Activated CD4-positive, alpha-beta T cell treated with anti-CD3 and anti-CD28 coated beads for 48 hours (primary cell): ENCODE data around the gene PTPRM.

Experiments used
- DNase-seq: peaks from one replicate; pipeline ENCODE4 v3.0.0-alpha.2; 2020

PTPRM gene

DNA sequence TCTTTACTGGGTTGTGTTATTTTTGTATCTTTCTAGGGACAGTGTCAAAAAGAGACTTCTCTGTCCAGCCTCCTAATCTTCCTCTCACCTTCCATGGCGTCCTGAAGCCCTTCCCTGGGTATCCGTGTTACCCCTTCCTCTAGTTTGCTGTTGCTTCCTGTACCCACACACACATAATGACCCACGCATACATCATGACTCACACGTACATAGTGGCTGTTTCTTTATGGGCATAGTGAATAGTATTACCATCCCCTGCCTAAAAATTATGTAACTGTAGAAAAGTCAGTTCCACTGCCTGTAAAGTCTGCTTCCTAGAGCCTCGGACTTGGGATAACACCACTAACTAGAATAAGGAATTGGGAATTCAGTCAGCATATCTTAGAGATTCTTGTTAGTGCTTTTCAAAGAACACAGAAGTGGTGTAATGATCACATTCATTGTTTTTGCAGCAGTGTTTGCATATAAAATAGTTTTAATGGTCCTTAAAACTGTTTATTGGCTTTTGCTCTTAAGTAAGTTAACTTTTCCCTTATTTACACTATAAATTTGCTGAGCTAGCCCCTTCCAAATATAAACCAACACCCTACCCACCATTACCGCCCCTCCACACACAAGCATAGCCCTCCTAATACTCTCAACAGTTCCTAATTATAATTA lies 733.8 kb downstream of the PTPRM start:
- no peak for DNase-seq

DNA sequence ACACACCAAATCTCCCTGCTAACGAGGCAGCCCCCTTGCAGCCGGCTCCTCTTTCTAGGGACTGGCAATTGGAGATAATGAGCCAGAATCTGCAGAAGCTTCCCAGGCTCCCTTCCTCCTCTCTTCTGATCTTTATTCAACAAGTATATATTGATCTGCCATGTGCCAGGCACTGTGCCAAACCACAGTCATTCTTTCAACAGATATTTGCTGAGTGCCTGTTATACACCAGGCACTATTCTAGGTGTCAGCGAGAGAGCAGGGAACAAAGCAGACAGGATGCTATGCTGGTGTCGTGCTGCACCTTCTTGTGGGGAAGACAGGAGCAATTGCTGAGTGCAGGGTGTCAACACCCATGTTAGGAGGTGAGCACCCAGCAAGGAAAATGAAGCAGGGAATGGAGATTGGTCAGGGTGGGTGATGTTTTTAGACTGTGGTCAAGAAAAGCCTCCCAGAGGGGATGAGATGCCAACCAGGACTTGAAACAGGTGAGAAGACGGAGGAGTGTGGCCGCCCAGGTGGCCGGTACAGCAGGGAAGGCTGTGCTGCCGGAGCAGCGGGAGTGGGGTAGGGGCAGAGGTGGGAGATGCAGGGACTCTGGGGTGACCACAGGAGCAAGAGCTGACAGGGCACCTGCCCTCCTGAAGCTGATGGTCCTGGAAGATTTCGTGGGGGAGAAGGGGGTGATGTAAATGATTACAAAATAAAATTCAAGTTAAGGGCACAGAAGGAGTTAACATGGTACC lies 734.5 kb downstream of the PTPRM start:
- no peak for DNase-seq

DNA sequence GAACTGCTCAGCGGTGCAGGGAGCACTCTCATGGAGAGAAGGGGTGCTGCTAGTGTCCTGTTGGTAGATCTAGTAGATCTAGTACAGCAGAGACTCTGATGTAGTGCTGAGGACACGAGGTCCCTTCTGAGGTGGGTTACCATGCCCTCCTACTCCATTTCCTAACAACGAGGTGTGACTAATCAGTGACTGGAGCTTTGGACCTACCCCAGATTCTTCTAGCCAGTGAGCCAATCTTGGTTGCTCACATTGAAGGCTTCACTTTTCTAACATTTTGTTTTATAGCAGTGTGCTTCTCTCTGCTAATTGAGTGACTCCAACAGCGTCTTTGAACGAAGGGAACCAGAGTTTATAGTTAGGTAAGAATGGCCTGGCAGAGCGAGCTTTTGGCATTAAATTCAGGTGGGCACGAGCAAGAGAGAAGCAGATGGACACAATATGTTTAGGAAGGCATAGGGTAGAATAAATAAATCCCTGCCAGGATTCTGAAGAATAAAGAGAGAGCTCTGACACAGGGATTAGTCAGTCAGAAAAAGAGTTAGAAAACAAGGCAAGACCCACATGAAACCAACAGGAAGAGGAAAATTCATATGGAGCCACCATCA lies 736.1 kb downstream of the PTPRM start:
- DNase-seq = no peak

DNA sequence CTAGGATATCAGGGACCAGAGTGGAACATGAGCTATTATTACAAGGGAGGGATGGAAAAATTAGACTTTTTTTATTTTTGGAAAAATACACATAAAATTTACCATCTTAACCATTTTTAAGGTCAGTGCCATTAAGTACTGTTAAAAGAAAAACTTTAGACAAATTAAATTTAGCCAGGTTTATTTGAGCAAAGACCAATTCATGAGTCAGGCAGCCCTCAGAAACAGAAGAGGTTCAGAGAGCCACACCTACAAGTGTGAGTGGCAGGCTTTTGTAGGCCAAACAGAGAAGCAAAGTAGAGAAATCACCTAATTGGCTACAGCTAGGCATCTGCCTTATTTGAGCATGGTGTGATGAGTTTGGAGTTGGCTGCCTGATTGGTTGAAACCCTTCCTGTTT lies 740.8 kb downstream of the PTPRM start:
- DNase-seq = no peak

DNA sequence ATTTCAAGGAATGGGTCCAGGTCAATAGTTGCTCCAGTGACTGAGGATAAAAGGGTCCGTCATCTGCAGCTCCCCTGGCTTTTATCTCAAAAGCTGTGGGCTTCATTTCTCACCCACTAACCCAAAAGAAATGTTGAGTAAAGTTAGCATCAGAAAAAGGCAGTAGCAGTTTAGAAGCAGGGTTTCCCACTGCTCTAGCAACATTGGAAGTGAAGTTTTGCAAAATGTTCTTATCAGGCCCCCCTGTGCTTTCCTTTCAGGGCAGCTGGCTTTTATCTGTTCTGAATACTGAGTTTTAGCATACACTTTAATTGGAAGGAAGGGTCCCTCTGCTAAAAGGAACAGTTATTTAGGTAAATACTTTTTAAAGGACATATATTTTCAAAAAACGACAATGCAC lies 745.9 kb downstream of the PTPRM start:
- DNase-seq = no peak

DNA sequence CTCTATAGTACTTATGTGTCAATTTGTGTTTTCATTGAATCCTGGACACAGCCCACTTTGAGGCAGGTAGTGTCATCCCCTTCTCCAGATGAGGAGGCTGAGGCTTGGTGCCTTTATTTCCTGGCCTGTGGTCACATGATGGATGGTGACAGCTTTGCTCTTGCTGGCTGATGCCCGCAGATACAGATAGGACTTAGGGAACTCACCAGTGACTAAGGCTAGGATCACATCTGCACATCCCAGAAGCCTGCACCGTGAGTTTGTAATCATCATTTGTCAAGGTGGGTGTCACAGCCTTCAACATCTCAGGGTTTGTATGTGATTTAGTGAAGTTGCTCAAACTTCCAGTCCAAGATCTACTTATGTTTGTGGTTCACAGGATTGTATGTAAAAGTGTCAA lies 747.0 kb downstream of the PTPRM start:
- DNase-seq = no peak

DNA sequence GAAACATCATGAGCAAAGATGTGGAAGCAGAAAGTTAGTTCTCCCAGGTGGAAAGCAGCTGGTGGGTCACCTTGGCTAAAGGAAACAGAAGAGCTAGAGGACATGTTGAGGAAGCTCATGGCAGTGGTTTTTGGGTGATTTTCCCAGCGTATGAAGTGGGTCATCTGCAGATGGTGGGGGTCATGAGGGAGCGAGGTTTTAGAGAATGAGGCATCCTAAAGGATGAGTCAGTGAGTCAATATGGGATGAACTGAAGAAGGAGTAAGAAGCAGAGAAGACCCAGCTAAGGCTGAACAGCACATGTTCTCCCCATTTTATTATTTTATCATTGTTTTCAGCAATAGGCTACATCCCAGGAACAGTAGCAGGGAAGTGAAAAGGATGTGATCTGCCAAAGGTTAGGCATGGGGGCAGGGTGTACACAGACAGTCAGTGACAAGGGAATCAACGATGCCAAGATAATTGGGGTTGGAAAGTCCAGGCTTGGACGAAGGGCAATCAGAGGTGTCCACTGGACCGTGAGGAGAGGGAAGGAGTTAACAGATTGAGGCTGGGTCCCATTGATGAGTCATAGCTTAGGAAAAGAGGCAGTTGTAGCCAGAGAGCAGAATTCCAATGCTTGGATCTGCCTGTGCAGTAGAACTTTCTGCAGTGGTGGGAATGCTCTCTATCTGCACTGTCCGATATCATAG lies 752.8 kb downstream of the PTPRM start:
- DNase-seq = no peak

DNA sequence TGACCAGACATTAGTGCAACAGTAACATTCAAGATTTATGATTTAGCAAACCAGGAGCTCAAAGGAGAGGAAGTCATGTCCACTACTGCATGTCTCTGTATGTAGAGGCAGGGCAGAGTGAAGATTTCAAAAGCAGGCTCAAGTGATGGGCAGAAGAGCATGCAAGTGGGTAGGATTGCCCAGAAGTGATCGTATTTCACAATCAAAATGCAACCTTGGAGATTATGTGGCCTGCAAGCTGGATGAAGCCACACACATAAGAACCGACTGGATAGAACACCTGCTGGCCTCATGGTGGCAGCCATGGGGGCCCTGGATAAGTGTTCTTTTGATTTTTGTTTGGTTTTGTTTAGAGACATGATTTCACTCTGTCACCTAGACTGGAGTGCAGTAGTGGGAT lies 755.4 kb downstream of the PTPRM start:
- no peak for DNase-seq

DNA sequence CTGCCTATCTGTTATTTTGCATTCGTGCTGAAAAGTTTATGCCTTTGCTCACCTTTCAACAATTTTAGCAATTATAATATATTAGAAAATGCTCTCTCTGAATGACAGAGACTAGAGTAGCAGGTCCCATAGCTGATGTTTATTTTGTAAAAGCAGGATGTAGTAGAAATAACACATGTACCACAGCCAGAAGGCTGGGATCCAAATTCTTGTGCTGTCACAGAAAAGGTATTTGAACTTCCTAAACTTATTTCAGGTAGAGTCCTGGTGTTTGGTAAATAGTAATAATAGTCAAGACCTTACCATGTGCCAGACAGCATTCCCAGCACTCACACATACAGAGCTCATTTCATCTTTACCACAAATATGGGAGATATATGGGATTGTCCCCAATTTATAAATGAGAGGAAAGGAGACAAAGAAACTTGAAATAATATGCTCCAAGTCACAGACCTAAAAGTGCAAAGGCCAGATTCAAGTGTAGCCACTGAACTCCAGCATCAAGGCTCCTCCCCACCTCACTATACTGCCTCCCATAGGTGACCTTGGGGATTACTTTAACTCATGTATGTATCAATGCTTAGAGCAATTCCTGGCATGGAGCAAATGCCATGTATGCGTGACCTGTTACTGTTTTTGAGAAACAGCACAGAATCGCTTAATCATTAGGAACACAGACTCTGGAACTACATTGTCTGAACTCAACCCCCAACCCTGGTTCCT lies 757.4 kb downstream of the PTPRM start:
- no peak for DNase-seq

DNA sequence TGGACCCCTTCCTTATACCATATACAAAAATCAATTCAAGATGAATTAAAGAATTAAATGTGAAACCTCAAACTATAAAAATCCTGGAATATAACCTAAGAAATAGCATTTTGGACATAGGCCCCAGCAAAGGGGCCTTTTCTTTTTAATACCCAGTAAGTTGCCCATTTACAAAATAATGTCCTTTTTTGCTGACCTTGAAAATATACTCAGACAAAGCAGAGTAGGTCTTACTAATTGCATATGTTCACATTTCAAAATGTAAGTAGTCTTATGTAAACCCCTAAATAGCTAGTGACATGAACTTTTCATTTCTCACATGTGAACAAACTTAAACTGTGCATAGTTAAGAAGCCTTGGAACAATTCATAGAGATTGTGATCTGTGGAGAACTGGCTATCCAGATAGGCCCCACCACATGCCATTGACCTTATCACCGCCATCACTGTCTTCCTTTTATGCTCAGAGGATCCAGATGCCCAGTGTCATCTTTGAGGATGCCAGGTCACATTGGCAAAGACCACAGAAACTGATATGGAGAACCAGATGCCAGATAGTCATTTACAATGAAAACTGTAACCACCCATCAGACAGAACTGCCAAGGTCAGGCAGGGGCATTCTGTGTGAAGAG lies 759.8 kb downstream of the PTPRM start:
- no peak for DNase-seq

DNA sequence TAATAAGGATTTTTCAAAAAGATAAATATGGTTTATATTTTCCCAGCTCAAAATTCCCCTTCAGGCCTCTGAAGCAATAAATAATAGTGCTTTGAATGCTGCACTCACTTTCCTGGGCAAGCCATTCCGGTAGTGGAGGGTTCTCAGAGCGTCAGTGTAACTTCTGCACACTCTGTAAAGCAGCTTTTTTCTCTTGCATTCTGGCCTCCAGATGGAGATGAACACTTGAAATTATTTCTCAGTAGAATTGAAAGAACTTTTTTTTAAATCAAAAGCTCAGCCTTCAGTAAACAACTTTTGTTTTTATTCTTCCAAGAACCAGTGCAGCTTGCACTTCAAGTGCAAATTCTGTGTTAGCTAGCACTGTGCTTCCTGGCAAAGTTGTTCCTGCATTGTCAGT lies 761.0 kb downstream of the PTPRM start:
- no peak for DNase-seq

DNA sequence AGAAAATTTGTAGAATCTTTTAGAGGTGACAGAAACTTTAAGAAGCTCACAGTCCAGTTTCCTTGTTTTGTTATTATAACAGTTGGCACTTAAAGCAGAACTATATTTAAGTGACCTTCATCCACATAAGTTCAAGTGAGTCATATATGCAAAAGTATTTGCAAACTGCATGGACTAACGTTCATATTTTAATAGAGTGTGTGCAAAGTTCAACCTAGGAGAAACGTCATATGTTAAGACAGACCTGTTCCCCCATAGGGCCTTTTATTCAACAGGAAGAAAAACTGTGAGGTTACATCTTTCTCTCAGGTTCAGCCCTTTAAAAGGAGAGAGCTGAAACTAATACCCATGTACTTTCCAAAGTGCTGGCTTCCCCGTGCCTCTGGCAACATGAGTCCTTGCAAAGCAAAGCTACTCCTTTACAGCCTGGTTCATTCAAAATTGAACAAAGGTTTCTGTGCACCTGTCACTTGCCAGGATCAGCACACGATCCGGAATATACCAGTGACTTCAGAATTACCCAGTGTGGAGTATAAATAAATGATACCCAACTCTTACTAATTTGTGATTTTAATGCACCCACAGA lies 762.2 kb downstream of the PTPRM start:
- DNase-seq = no peak

DNA sequence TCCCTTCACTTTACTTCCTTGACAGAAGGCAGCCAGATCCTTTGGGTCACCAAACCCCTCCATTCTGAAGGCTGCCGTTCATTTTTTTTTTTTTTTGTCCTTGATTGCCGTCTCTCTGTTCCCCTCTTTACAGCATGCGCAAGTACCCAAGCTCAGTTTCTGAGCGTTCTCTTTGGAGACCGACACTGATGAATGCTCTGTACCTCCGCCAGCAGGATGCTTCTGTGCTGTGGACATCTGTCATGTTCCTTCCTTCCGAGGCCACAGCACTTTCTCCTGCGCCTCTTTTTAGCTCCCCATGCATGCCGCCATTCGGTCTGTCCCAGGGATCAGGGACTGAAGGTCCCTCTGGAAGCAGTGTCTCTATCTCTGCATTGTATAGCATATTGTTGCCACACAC lies 763.5 kb downstream of the PTPRM start:
- DNase-seq = no peak

DNA sequence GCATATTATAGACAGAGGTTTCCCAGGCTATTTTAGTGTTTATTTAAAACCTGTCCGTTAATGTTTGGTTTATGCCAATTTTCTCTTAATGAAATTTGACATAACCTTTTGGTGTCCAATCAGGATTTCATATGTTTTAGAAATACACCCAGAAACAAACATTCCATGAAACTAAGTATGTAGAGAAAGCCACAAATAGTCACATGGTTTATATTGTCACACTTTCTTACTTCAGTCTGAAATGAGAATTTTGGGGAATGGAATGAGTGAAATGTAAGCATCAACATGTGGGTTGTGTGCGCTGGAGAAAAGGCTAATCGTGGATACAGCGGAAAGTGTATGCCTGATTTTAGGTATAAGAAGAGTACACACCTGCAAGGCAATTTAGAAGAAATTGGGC lies 765.2 kb downstream of the PTPRM start:
- no peak for DNase-seq

DNA sequence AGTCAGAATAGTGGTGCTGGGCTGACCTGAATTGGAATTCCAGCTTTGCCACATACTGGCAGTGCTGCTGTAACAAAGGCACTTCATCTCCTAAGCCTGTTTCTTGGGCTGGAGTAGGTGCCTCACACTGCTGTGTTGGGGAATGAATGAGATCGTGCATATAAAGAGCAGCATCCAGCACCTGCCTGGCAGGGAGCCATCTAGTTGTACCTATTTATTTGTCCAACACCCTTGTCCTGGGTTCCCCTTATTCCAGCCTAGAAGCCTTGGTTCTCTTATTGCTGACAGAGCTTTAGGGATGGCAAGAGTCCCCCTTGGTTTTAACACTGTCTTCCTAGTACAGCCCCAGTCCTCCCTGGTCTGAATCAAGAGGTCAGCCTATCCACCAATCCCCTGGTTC lies 766.8 kb downstream of the PTPRM start:
- no peak for DNase-seq

DNA sequence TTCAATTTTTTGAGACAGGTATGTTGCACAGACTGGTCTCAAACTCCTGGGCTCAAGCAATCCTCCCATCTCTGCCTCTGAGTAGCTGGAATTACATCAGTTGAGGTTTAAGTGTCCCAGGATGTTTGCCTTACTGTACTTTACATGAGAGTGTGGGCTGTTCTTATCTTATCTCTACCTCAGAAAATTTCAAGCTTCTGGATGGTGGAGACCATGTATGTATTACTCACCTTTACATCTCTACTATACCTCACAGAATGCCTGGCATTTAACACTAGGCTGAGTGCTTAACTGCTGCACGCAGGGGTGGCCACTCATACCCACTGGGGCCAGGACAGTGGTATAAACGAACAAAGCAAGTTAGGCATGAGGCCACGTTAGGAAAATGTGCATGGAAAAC lies 770.1 kb downstream of the PTPRM start:
- no peak for DNase-seq

DNA sequence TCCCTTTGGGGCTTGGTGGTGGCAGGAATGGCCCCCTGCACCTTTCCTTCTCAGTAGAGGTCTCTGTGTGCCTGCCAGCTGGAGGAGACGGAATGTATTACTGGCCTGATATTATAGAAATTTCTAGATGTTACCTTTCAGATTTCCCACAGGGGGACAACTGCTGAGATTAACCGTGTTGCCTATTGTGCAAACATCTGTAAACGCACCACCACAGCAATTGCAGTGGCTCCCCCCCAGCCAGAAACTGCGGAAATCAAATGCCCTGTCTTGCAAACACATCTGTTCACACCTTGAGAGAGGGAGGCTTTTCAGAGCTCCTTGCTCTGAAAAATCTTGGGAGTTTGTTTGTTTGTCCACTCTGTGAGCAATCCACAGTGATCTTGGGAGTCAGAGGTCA lies 772.1 kb downstream of the PTPRM start:
- DNase-seq = no peak

DNA sequence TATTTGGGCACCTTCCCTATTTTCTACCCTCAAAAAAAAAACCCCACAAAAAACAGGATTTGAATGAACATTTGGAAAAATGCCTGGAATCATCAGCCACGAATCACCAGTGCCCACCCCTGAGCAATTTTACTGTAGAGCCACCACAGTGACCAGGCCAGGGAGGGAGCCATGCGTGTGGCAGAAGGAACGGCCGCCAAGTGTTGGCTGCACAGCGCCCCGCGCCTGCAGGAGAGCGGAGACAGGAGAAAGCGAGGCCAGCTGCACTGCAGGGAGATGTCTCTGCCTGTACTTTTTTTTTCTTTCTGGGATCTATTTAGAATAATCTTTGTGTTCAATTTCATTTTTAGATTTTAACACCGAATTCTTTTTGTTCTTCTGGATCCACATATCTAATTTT lies 772.8 kb downstream of the PTPRM start:
- DNase-seq = no peak

DNA sequence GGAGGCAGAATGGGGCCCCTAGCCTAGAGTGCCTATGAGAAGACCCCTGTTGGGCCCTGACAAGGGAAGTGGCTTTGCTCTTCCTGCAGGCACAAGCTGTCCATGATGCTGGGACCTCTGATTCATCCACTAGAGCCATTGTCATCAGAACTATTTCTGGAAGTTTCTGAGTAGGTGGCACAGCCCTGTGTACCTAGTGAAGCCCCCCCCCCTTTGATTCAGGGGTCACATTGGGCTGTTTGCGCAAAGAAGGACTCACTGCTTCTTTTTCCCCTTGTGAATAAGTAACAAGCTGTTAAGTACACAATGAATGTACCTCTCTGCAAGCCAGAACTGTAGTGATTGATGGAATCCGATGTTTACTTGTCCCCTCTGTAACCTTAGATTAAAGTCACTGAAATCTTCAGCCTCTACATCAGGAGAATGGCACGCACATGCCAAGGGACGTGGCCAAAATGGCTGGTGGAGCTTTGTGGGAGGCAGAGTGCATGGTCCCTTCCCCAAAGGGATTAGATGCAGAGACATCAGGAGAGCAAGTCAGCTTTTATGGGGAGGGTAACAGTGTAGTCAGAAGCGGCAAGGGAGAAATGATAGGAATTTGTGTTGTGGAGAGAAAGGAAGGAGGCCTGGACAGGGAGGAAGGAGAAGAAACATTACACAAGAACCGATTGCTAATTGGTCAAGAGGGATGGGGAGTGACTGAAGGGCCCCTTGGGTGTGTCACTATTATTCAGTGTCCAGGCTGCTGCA lies 774.5 kb downstream of the PTPRM start:
- DNase-seq = no peak

DNA sequence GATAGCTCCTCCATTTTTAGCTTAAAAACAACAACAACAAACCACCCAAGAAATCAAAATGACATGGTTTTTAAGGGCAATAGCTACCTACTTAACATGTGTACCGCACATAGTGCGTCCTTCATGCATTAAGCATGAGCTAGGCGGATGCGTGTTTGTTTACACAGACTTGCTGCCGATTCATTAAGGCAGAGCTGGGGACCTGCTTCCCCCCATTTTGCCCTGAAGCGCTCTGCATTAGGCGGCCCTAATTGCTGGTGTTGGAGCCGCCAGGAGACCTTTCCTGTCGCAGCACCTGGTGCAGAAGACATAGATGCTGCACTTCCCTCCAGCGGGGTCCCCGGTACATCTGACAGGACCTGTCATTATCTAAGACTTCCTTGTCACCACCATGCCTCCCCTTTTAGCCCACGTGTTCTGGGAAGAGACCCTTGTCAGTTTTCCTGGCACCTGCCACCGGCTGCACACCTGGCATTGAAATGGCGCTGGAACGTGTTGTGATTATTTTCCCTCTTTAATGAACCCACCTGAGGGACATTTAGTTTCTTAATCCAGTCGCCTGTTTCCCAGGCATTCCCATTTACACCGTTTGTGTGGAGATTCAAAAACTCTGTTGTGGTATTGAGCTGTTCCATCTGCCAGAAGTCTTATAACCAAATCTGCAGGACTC lies 781.1 kb downstream of the PTPRM start:
- DNase-seq = no peak
